Uterus (tissue), 2 donors: ENCODE results near the gene GPSM1.

ENCODE experiments used
- POLR2A ChIP-seq, 2 donors: fragments of 450-650 bp; IDR thresholded peaks; one replicate each; pipeline ENCODE4 v1.6.1; 2016; ENCODE audit warnings: antibody characterized with exemption in 2 of 2, mild to moderate bottlenecking in 1 of 2, moderate library complexity in 1 of 2
- TF ChIP-seq, protein P1 (sequence below), 4 experiments: fragments of 200-600 bp in 2 of 4; fragments of 450-650 bp in 2 of 4; sonication (generic) in 2 of 4; IDR thresholded peaks; one replicate each; pipeline ENCODE4 v1.5.1; 2016 to 2019; ENCODE audit warnings: antibody characterized with exemption in 4 of 4, mild to moderate bottlenecking in 2 of 4, moderate library complexity in 1 of 4

DNA sequence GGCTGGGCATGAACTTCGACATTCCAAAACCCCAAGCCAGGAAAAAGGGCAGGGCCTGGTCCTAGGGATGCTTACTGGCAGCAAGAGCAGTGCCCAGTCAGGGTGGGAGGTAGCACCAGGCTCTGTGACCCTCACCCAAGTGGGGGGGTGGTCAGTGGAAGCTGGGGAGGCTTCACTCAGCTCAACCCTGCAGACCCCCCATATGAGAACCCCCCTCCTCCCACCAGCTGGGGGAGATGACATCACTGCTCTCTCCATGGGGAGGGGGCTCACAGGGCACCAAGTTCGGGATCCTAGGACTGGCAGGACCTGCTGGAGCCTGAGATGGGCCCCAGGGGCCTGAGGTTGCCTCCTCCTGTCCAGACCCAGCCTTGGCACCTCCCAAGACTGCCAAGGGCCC, 31.5 kb downstream of the GPSM1 start:
- TF ChIP-seq, protein P1, sequence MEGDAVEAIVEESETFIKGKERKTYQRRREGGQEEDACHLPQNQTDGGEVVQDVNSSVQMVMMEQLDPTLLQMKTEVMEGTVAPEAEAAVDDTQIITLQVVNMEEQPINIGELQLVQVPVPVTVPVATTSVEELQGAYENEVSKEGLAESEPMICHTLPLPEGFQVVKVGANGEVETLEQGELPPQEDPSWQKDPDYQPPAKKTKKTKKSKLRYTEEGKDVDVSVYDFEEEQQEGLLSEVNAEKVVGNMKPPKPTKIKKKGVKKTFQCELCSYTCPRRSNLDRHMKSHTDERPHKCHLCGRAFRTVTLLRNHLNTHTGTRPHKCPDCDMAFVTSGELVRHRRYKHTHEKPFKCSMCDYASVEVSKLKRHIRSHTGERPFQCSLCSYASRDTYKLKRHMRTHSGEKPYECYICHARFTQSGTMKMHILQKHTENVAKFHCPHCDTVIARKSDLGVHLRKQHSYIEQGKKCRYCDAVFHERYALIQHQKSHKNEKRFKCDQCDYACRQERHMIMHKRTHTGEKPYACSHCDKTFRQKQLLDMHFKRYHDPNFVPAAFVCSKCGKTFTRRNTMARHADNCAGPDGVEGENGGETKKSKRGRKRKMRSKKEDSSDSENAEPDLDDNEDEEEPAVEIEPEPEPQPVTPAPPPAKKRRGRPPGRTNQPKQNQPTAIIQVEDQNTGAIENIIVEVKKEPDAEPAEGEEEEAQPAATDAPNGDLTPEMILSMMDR (IDR thresholded peaks at IDR 0.05): no peak
- no peak for TF ChIP-seq POLR2A (IDR thresholded peaks at IDR 0.05)
